ENCODE measurements around the gene LPAR1.
A peak's percentile ranks its signal among the peaks of the same experiment; 100 is the strongest.
"Not testable (repeated sequence)": the region's sequence is repeated elsewhere in the genome, so short reads cannot be mapped to it uniquely, and the experiment has no call there.

The LPAR1 gene

DNA sequence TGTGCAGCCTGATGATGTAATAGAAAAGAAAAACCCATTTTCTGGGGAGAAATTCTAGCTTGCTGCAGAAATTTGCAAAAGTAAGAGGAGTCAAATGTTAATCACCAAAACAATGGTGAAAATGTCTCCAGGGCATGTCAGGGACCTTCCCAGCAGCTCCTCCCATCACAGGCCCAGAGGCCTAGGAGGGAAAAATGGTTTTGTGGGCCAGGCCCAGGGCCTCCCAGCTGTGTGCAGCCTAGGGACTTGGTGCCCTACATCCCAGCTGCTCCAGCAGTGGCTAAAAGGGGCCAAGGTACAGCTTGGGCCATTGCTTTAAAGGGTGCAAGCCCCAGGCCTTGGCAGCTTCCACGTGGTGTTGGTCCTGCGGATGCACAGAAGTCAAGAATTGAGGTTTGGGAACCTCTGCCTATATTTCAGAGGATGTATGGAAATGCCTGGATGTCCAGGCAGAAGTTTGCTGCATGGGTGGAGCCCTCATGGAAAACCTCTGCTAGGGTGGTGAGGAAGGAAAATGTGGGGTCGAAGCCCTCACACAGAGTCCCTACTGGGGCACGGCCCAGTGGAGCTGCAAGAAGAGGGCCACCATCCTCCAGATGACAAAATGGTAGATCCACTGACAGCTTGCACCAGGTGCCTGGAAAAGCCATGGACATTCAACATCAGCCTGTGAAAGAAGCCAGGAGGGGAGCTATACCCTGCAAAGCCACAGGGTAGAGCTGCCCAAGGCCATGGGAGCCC is 176.7 kb downstream of the LPAR1 start:
- DNase-seq, result not testable (repeated sequence)

DNA sequence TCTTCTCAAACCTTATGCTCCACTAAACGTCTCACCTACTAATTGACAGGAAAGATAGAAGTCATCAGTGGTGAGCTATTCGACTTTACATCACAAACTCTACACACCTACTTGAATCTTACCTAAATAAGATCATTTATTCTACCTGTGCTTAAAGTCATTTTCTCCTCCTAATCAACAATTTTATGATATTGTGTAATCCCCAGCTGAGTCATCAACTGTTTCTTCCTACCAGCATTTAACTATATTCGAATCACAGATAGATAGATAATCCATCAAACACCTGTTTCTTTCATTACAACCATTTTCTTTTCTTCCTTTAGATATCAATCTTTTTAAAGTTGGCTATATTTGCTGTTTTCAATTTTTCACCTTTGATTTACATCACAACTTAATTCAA is 181.5 kb downstream of the LPAR1 start:
- no peak for DNase-seq

DNA sequence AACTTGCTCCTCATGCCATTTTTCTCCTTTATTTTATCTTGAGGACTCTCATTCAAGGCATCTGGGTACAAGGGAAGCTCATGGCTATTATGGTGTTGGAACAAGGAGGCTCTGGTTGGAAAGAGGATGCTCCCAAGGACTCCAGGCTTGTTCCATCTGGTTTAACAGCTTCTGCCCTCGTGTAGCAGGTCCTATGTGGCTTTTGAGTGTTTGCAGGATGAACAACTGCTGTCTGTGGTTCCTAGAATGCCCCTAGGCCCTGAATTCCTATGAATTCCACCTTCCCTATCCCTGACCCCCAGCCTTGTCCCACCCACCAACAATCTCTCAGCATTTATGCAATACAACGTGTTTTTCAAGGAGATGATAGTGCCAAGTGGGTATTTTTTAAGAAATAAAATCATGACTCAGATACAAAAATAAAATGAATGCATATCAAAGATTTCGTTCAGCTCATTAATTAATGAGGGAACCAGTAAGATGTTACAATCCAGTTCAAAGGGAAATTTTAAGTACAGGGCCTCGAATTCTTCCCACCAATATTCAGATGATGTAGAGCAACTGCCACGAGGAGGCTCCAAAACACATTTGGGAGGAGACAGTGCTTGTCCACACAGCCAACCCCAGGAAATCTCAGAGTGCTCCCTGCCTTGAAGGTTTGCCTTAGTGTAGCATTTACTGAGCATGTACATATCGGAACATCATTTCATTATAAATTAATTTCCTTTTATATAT is 187.7 kb downstream of the LPAR1 start:
- DNase-seq, result no peak

DNA sequence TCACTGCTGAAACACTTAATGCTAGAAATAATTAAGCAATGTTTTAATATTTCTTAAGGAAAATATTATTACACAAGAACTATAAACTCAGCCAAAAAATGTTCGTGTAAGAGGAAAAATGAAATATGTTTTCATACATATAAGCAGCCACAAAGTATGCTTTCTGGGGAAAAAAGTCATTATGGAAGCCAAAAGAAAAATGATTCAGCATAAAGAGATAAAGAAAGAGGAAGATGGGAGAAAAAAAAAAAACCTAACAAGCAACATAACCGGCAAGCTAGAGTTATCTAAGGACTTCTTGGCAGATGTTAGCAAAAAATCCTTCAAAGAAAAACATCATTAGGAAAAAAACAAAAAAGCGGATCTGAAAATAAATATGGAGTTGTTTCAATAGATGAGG is 190.6 kb downstream of the LPAR1 start:
- no peak for DNase-seq

DNA sequence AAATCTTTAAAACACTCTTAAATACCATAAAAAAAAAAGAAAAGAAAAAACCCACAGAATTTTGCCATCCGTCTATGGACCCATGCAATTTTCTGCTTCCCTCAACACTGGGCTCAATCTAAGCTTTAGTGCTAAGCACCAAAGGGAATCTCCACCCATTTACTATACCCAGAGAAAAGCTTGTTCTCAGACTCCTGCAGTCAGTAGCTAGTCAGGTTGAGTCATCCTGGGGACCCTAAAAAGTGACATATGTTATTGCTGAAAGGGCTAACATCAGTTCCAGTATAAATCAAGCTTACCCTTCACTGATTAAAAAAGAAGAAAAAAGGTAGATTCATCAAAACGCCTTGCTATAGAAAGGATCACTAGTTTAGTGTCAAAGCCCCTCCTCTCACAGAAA is 192.1 kb downstream of the LPAR1 start:
- DNase-seq, result no peak

DNA sequence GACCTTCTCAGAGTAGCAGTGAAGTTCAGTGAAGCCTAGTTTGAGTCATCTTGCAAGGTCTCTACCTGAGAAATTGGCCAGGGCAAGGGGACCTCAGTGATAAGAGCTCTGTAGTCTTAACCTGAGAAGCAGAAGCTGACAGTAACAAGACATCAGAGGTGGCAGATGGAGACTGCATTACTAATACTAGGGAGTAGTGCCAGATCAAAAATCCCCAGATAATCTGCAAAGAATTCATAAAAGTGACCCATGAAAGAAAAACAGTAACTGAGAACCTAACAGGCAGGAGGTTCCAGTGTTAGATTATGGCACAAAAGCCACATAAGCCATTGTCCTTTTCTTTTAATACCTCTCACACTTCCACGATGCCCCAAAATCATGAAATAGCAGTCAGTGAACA is 194.1 kb downstream of the LPAR1 start:
- DNase-seq, result no peak

DNA sequence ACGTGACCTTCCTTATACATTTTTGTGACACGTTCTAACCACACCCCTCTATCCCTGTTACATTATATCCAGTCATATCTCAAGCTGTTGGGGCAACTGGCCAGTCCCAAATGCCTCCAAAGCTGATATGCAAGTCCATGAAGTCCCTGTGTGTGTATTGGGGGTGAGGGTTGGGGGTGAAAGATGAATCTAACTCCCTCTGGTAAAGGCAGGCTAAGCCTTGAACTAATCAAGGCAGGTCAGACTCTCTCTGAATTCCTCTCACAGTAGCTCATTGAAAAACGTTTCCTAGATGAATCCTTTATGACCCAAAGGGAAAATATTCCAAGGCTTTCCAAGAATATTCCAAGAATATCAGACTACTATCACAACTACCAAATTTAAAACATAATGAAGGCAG is 195.3 kb downstream of the LPAR1 start:
- DNase-seq, result no peak

DNA sequence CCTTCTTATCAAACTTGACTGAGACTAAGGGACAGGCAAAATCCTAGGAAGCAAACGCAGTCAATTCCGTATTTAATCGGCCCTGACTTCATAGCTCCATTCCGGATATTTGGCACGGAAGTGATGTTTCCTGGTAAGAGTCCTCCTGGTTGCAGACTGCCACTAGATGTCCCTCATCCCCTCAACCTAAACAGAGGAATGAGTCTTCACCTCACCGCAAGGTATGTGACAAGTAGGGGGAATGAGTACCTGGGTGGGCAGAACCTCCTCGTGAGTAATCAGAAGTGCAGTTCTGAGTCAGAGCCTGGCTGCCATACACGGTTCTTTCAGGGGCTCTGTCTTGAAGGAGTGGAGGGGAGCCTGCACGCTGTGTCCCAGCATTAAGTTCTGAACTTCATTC is 196.1 kb downstream of the LPAR1 start:
- no peak for DNase-seq

DNA sequence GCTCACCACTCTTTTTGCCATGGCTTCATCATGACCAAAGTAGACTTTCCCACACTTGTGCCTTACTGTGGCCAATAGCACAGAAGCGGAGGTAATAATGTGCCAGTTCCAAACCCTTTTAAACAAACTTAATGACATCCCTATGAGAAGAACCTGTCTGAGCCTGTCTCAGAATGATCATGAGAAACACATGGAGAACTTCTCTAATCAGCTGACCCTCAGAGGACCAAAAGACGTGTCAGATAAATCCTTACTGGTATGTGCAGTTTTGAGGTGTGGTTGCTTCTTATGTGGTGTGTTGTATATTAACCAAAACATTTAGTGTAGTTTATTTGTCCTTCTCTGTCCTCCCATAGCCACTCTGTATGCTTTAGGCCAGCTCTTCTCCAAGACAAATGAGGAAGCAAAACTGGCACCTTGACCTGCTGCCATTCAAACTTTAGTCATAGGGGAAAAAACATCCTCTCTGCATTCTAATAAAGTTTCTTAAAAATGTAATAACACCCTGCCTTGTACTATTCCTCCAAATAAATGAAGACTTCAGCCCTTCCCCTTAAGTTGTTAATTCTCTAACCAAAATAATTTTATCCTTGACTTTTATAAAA is 200.8 kb downstream of the LPAR1 start:
- DNase-seq, result no peak

DNA sequence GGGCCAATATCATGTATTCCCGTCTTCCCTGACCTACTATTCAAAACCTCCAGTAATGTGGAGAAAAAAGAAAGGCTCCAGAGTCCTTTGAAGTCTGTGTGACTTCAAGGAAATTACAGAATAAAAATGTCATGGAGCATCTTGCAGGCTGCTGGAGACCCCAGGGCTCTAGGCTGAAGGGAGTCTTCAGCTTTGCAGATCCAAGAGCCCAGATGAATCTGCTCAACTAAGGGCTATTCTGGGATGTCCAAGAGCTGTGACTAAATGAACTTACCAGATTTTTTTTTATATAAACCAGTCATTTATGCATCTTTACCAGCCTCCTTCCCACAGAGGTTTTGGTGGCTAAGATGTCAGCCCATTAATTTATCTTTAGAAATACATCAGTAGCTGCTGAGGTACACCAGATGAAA is 202.4 kb downstream of the LPAR1 start:
- DNase-seq, result no peak

DNA sequence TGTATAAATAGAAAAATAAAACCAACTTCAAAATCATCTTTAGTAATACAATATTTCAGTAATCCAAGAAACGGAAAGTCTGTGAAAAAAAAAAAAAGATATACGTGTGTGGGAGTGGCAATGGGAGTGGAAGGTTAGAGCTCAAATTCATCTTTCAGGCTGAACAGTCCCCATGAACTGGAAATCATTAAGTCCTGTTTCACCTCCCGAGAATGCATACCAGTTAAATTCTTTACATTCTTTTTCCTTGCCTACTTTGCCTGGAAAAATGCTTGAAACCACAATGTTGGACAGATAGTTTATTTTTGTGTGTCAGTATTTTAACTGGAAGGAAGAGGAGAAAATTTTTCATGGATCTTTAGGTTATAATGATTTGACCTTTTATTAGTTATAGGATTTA is 202.9 kb downstream of the LPAR1 start:
- peak; percentile 79 to 95 for DNase-seq

DNA sequence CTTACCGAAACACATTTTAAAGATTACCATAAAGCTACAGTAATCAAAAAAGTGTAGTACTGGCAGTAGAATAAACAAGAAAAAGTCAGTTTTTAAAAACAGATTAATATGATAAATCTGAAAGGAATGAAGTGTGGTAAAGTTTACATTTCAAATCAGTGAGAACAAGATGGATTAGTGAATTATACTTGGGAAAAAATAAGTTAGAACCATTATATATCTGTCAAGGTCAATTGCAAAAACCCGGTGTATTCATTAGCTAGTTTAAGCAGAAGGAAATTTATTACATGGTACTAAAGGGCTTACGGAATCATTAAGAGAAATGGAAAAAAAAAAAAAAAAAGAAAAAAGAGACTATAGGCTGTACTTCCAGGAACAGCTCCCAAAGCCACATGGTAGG is 205.3 kb downstream of the LPAR1 start:
- DNase-seq, result no peak

DNA sequence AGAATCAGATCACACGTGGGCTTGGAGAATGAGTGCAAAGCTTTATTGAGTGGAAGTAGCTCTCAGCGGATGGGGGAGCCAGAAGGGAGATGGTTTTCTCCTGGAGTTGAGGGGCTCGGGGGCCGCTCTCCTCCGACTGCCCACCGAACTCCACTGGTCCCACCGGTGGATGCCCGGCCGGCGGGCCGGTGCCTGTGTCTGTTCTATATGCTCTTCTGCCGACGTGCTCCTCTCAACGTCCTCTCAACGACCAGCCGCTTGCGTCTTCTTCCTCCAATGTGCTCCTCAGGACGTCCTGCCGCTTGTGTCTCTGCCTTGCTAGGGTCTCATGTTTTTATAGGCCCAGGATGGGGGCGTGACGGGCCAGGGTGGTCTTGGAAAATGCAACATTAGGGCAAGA is 207.8 kb downstream of the LPAR1 start:
- no peak for DNase-seq

DNA sequence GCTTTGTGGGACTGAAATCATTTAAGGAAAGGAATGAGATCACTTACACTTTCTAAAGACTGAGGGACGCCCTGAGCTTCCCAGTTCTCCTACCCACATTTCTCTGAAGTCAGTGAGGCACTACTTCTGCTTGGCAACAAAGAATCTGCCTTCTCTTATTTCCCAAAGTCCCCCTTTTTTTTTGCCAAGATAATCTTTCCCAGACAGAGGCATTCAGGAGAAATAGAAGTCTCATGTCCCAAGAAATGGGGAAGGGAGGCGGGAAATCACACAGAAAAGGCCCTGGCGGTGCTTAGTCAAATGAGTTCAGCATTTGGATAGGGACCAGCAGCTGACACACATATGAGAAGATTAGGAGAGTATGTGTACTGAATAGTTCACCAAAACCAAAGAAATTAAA is 210.0 kb downstream of the LPAR1 start:
- no peak for DNase-seq

DNA sequence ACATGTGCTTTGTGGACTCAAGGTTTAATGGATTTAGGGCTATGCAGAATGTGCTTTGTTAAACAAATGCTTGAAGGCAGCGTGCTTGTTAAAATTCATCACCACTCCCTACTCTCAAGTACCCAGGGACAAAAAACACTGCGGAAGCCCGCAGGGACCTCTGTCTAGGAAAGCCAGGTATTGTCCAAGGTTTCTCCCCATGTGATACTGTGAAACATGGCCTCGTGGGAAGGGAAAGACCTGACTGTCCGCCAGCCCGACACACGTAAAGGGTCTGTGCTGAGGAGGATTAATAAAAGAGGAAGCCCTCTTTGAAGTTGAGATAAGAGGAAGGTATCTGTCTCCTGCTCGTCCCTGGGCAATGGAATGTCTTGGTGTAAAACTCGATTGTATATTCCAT is 211.9 kb downstream of the LPAR1 start:
- not testable (repeated sequence) for DNase-seq

DNA sequence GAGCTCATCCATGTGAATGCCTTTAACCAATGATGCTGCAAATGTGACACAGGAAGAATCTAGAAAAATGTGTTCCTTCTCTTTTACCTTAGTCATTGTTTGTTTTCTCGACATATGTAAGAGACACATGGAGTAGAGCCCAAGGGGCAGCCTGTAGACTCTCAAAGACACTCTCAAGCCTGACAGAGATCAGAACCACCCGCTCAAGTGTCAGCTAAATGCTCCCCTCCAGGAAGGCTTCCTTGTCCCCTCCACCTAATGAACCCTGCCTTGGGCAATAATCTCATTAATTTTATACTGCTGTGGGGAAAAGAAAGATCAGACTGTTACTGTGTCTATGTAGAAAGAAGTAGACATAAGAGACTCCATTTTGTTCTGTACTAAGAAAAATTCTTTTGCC is 212.3 kb downstream of the LPAR1 start:
- no peak for DNase-seq

DNA sequence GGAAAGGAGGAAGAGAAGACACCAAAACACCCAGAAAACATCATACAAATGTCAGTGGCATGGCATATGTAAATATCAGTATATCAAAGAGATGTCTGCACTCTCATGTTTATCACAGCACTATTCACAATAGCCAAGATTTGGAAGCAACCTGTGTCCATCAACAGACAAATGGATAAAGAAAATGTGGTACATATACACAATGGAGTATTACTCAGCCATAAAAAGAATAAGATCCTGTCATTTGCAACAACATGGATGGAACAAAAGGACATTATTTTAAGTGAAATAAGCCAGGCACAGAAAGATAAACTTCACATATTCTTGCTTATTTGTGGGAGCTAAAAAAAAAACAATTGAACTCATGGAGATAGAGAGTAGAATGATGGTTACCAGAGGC is 213.1 kb downstream of the LPAR1 start:
- DNase-seq, result not testable (repeated sequence)

Measured in SW 1271 (cell line).